Mesenteric fat pad (tissue), 1 donor: Measurements from ENCODE around the gene KSR2. TPM values are rescaled to one million over a fixed set of nuclear protein-coding genes. Genes with fewer than 3 reads are reported as not detected.
A peak's percentile ranks its signal among the peaks of the same experiment; 100 is the strongest.
"Not testable (repeated sequence)": the region's sequence is repeated elsewhere in the genome, so short reads cannot be mapped to it uniquely, and the experiment has no call there.

Source experiments
- DNase-seq: peaks from one replicate; pipeline ENCODE4 v3.0.0-alpha.2; 2020; ENCODE audit warnings: low spot score
- long read RNA-seq: library from polyadenylated mRNA; unstranded; transcript quantifications from one replicate; pipeline ENCODE4 v2.0.0, GENCODE V29; 2020
- total RNA-seq: library from RNA; stranded (reverse); fragmentation: NEBNext Ultra II Directional; extraction: Animal tissue kit (Norgen Biotek cat#: 25700); gene quantifications from one replicate; pipeline ENCODE4 v1.2.1, GENCODE V29; 2021
- donor health status: DM: yes; HTN: yes; CAD: no.

KSR2 gene
- total RNA-seq: not detected
- long read RNA-seq: 0 reads

- DNase-seq: no peak
Measured at GRCh38 chr12:117968826-117969659, at the start of gene KSR2. KSR2 (minus strand) TSS chr12:117968990; CDS start chr12:117968255, 735 bp downstream.

- no peak for DNase-seq
Measured at GRCh38 chr12:118017926-118018325, 49.1 kb upstream of the KSR2 start.

GRCh38 chr12:118016424-118017264 is 47.9 kb upstream of the KSR2 start, which contains the start of gene RFC5:
RFC5 (plus strand) TSS chr12:118016703; CDS start chr12:118016828, 125 bp downstream.
- peak; percentile 99 for DNase-seq

- no peak for DNase-seq
Measured at GRCh38 chr12:118015944-118016343, 47.2 kb upstream of the KSR2 start.

GRCh38 chr12:118015306-118015705 is 46.5 kb upstream of the KSR2 start:
- DNase-seq: no peak

- no peak for DNase-seq
Measured at GRCh38 chr12:118013283-118013682, 44.5 kb upstream of the KSR2 start.

GRCh38 chr12:118011961-118012360 is 43.2 kb upstream of the KSR2 start:
- DNase-seq: no peak

- DNase-seq: no peak
Measured at GRCh38 chr12:118011377-118011776, 42.6 kb upstream of the KSR2 start.

- no peak for DNase-seq
Measured at GRCh38 chr12:118010903-118011302, 42.1 kb upstream of the KSR2 start.

- DNase-seq: not testable (repeated sequence)
Measured at GRCh38 chr12:117999806-118000205, 31.0 kb upstream of the KSR2 start.

GRCh38 chr12:117998719-117999118 is 29.9 kb upstream of the KSR2 start:
- DNase-seq: no peak

- no peak for DNase-seq
Measured at GRCh38 chr12:117994551-117995438, 26.0 kb upstream of the KSR2 start.

GRCh38 chr12:117986705-117987469 is 18.1 kb upstream of the KSR2 start:
- no peak for DNase-seq

- DNase-seq: no peak
Measured at GRCh38 chr12:117985182-117985581, 16.4 kb upstream of the KSR2 start.

GRCh38 chr12:117981267-117981666 is 12.5 kb upstream of the KSR2 start:
- peak; percentile 20 for DNase-seq

- DNase-seq: no peak
Measured at GRCh38 chr12:117980616-117981015, 11.8 kb upstream of the KSR2 start.

GRCh38 chr12:117977373-117977772 is 8.6 kb upstream of the KSR2 start:
- no peak for DNase-seq

- DNase-seq: no peak
Measured at GRCh38 chr12:117975006-117975405, 6.2 kb upstream of the KSR2 start.

GRCh38 chr12:117972301-117972700 is 3.5 kb upstream of the KSR2 start:
- no peak for DNase-seq

- DNase-seq: no peak
Measured at GRCh38 chr12:117970334-117970733, 1.5 kb upstream of the KSR2 start.
